GM23338 (cell line): ENCODE data around the gene GGCT. TPM values are rescaled to one million over a fixed set of nuclear protein-coding genes. Genes with fewer than 3 reads are reported as not detected.

Experiments
- ATAC-seq: fragments of 200-7000 bp; cut with Tn5 transposase; 3 replicates; pipeline ENCODE4 v1.9.1; 2020
- DNase-seq: peaks from one replicate; pipeline ENCODE4 v3.0.0-alpha.2; 2015; ENCODE audit warnings: low spot score
- H2AFZ ChIP-seq: fragments of 200-600 bp; sonication (generic); 2 replicates; pipeline ENCODE4 v1.8.0; 2016; ENCODE audit warnings: antibody characterized with exemption, mild to moderate bottlenecking, moderate library complexity
- H3F3A ChIP-seq: fragments of 200-600 bp; sonication (generic); replicated peaks from 2 replicates; pipeline ENCODE4 v1.8.0; 2017; ENCODE audit warnings: antibody characterized with exemption, mixed run types, low read depth
- H3K27ac ChIP-seq: fragments of 200-600 bp; sonication (generic); 2 replicates; pipeline ENCODE4 v1.6.1; 2016; ENCODE audit warnings: low read depth
- H3K27me3 ChIP-seq: fragments of 200-600 bp; sonication (generic); 2 replicates; pipeline ENCODE4 v1.8.0; 2016; ENCODE audit warnings: mild to moderate bottlenecking, mixed run types, moderate library complexity; ENCODE audit not compliant: insufficient read depth
- H3K36me3 ChIP-seq: fragments of 200-600 bp; sonication (generic); 2 replicates; pipeline ENCODE4 v1.8.0; 2016; ENCODE audit warnings: mild to moderate bottlenecking; ENCODE audit not compliant: insufficient read depth
- H3K4me1 ChIP-seq: fragments of 200-600 bp; sonication (generic); 2 replicates; pipeline ENCODE4 v1.8.0; 2016; ENCODE audit warnings: mild to moderate bottlenecking, moderate library complexity; ENCODE audit not compliant: insufficient read depth
- H3K4me2 ChIP-seq: fragments of 200-600 bp; sonication (generic); 2 replicates; pipeline ENCODE4 v1.7.1; 2017; ENCODE audit warnings: mixed run types
- H3K4me3 ChIP-seq: fragments of 200-600 bp; sonication (generic); 2 replicates; pipeline ENCODE4 v1.6.1; 2016; ENCODE audit warnings: mixed run types
- H3K79me2 ChIP-seq: fragments of 200-600 bp; sonication (generic); replicated peaks from 2 replicates; pipeline ENCODE4 v1.8.0; 2017; ENCODE audit warnings: mild to moderate bottlenecking; ENCODE audit not compliant: insufficient read depth
- H3K9me2 ChIP-seq: fragments of 200-600 bp; sonication (generic); 2 replicates; pipeline ENCODE4 v1.8.0; 2017; ENCODE audit not compliant: insufficient read depth
- H4K20me1 ChIP-seq: fragments of 200-600 bp; sonication (generic); replicated peaks from 2 replicates; pipeline ENCODE4 v1.8.0; 2017; ENCODE audit warnings: mild to moderate bottlenecking; ENCODE audit not compliant: insufficient read depth
- H3K27ac Mint-ChIP-seq: 2 replicates; pipeline ENCODE4 v1.8.0; 2020; ENCODE audit warnings: inconsistent platforms, mild to moderate bottlenecking, moderate library complexity, mixed read lengths
- H3K27me3 Mint-ChIP-seq: 3 replicates; pipeline ENCODE4 v1.8.0; 2022; ENCODE audit warnings: low read depth, mild to moderate bottlenecking, moderate library complexity, mixed read lengths, inconsistent platforms; ENCODE audit not compliant: insufficient read depth, poor library complexity
- H3K36me3 Mint-ChIP-seq: 3 replicates; pipeline ENCODE4 v1.8.0; 2021; ENCODE audit warnings: low read depth, mild to moderate bottlenecking, inconsistent platforms, moderate library complexity, mixed read lengths
- H3K4me1 Mint-ChIP-seq: 3 replicates; pipeline ENCODE4 v1.8.0; 2020; ENCODE audit warnings: mild to moderate bottlenecking, inconsistent platforms, mixed read lengths
- H3K4me3 Mint-ChIP-seq: 3 replicates; pipeline ENCODE4 v1.8.0; 2021; ENCODE audit warnings: moderate library complexity, mild to moderate bottlenecking, inconsistent platforms, mixed read lengths
- H3K9me3 Mint-ChIP-seq: 3 replicates; pipeline ENCODE4 v1.8.0; 2020; ENCODE audit warnings: moderate library complexity, mild to moderate bottlenecking, inconsistent platforms, mixed read lengths
- CREB1 ChIP-seq: fragments of 250-450 bp; sonication (Bioruptor Pico); IDR thresholded peaks from 2 replicates; pipeline ENCODE4 v1.5.0; 2020; ENCODE audit warnings: low read depth, mild to moderate bottlenecking, moderate library complexity
- CTCF ChIP-seq, 2 experiments: fragments of 200-600 bp in 1 of 2; sonication (generic) in 1 of 2; conservative IDR thresholded peaks; 2 replicates each; pipeline versions ENCODE4 v1.5.1 to v1.6.1; 2016 to 2017; ENCODE audit warnings: antibody characterized with exemption in 2 of 2, low read depth in 2 of 2, mild to moderate bottlenecking in 2 of 2, moderate library complexity in 1 of 2
- ETS1 ChIP-seq: IDR thresholded peaks from 2 replicates; pipeline ENCODE4 v1.6.1; 2016; ENCODE audit warnings: antibody characterized with exemption
- EZH2 ChIP-seq: fragments of 200-600 bp; sonication (generic); IDR thresholded peaks from one replicate; pipeline ENCODE4 v1.8.0; 2017; ENCODE audit warnings: antibody characterized with exemption, mild to moderate bottlenecking, low read depth; ENCODE audit not compliant: unreplicated experiment
- EZH2phosphoT487 ChIP-seq: fragments of 200-600 bp; sonication (generic); IDR thresholded peaks from one replicate; pipeline ENCODE4 v1.8.1; 2018; ENCODE audit warnings: antibody characterized with exemption; ENCODE audit not compliant: unreplicated experiment
- JUNB ChIP-seq: IDR thresholded peaks from one replicate; pipeline ENCODE4 v1.6.1; 2016; ENCODE audit warnings: antibody characterized with exemption; ENCODE audit not compliant: unreplicated experiment
- NANOG ChIP-seq: IDR thresholded peaks from 2 replicates; pipeline ENCODE4 v1.6.1; 2016; ENCODE audit warnings: antibody characterized with exemption, borderline replicate concordance
- POLR2AphosphoS5 ChIP-seq: IDR thresholded peaks from 2 replicates; pipeline ENCODE4 v1.6.1; 2016; ENCODE audit warnings: antibody characterized with exemption, low read depth
- REST ChIP-seq: IDR thresholded peaks from one replicate; pipeline ENCODE4 v1.6.1; 2018; ENCODE audit warnings: antibody characterized with exemption; ENCODE audit not compliant: unreplicated experiment
- STAT1 ChIP-seq: IDR thresholded peaks from one replicate; pipeline ENCODE4 v1.6.1; 2016; ENCODE audit warnings: antibody characterized with exemption; ENCODE audit not compliant: unreplicated experiment
- ZNF114 ChIP-seq: fragments of 250-450 bp; sonication (Bioruptor Pico); IDR thresholded peaks from 2 replicates; pipeline ENCODE4 v1.5.0; 2020; ENCODE audit warnings: mild to moderate bottlenecking, moderate library complexity
- ZNF331 ChIP-seq: fragments of 250-450 bp; sonication (Bioruptor Pico); IDR thresholded peaks from 2 replicates; pipeline ENCODE4 v1.5.0; 2020; ENCODE audit warnings: low read depth, mild to moderate bottlenecking, moderate library complexity
- ZNF462 ChIP-seq: fragments of 250-450 bp; sonication (Bioruptor Pico); IDR thresholded peaks from 2 replicates; pipeline ENCODE4 v1.5.0; 2020; ENCODE audit warnings: mild to moderate bottlenecking, moderate library complexity
- polyA plus RNA-seq: library from polyadenylated mRNA; unstranded; fragments of >200 nt; fragmentation: Nextera tagmentation; extraction: Ambion mirVana; gene quantifications from 2 replicates; pipeline ENCODE4 v1.2.1, GENCODE V29; 2016
- total RNA-seq: library from RNA; depleted of rRNA; stranded (reverse); fragments of >200 nt; shearing (Covaris generic); gene quantifications from 2 replicates; pipeline ENCODE4 v1.2.3, GENCODE V29; 2014

GGCT gene
- total and polyA plus RNA-seq, 2 experiments from 2014 or later: 104 to 229 TPM

DNA sequence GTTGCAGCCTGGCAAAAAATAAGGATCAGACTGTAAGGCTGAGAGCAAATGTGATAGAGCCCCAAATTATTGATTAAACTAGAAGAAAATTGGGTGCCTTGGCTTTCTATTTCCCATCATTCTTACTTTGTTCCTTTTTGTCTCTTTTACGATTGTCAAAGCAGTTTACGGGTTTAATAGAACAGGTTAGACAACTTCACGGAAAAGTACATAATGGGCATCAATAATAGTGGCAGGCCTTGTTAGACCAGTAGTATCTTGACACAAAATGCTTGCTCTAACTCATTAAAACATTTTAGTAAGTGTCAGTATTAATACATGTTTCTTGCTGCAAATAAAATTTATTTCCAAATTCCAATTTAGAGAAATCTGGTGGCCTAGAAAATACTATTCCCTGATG is 14.5 kb upstream of the GGCT start:
- Histone ChIP-seq H3K4me1 (peaks cover 9% of the 10 kb centered on the region; the same call in 1 of the 2 replicates), H3K4me2 (no peak overlapping the region), H3K4me3 (no peak overlapping the region), H3K9me2 (peaks cover 10% of the 10 kb centered on the region; the same call in 1 of the 2 replicates), H3K79me2 (no peaks in the 10 kb centered on the region), H2AFZ (no peak overlapping the region), H3F3A (no peaks in the 10 kb centered on the region), H3K27ac (no peak overlapping the region), H4K20me1 (no peaks in the 10 kb centered on the region), H3K36me3 (no peaks in the 10 kb centered on the region), H3K27me3 (no peaks in the 10 kb centered on the region)
- TF ChIP-seq ZNF331: no peak
- no peak for TF ChIP-seq EZH2phosphoT487
- TF ChIP-seq REST: no peak
- no peak for TF ChIP-seq JUNB
- no peak for TF ChIP-seq CTCF (conservative IDR thresholded peaks at IDR 0.05; ENCODE audit: low read depth in 2 of 2)
- no peak for TF ChIP-seq POLR2AphosphoS5
- no peak for TF ChIP-seq NANOG
- no peak for TF ChIP-seq STAT1
- no peak for TF ChIP-seq CREB1 (CRISPR knock-in tag)
- TF ChIP-seq ZNF114 (CRISPR knock-in tag): no peak
- TF ChIP-seq ZNF462 (CRISPR knock-in tag): no peak
- no peak for TF ChIP-seq ETS1
- no peak for TF ChIP-seq EZH2
- Mint-ChIP-seq H3K4me3 (no peak overlapping the region), H3K36me3 (no peaks in the 10 kb centered on the region), H3K27me3 (peaks cover 5% of the 10 kb centered on the region), H3K4me1 (peaks cover 12% of the 10 kb centered on the region), H3K27ac (no peak overlapping the region), H3K9me3 (no peaks in the 10 kb centered on the region)
- ATAC-seq: no peak
- no peak for DNase-seq
